ENCODE measurements around the gene CCDC47.
A peak's percentile ranks its signal among the peaks of the same experiment; 100 is the strongest.

Gene CCDC47

GRCh38 chr17:63716426-63716825 is 57.0 kb downstream of the CCDC47 start:
- Mint-ChIP-seq H3K27ac (peak overlapping the region; percentile 58), H3K4me1 (peaks cover 5% of the 10 kb centered on the region), H3K9me3 (no peaks in the 10 kb centered on the region), H3K4me3 (no peak overlapping the region), H3K36me3 (peaks cover 36% of the 10 kb centered on the region)
- DNase-seq (ENCODE audit: low spot score in 2 of 2) (no peak), ATAC-seq (no peak)

GRCh38 chr17:63714550-63715277 is 58.7 kb downstream of the CCDC47 start:
- peak overlapping the region; percentile 17 for H3K27ac Mint-ChIP-seq
- ATAC-seq, result no peak

GRCh38 chr17:63709110-63709509 is 64.3 kb downstream of the CCDC47 start:
- H3K4me1 Mint-ChIP-seq, result peaks cover 41% of the 10 kb centered on the region
- DNase-seq (ENCODE audit: low spot score in 2 of 2), result no peak
- H3K4me3 Mint-ChIP-seq, result no peak overlapping the region
- H3K27ac Mint-ChIP-seq, result peak overlapping the region; percentile 63
- H3K9me3 Mint-ChIP-seq, result no peaks in the 10 kb centered on the region
- H3K36me3 Mint-ChIP-seq, result peaks cover 58% of the 10 kb centered on the region
- no peak for ATAC-seq

More at GRCh38 chr17:63714550-63715277, 58.7 kb downstream of the CCDC47 start:
- peaks cover 5% of the 10 kb centered on the region for H3K4me1 Mint-ChIP-seq
- H3K36me3 Mint-ChIP-seq, result peaks cover 47% of the 10 kb centered on the region
- no peak overlapping the region for H3K4me3 Mint-ChIP-seq
- H3K9me3 Mint-ChIP-seq, result no peaks in the 10 kb centered on the region
- no peak for DNase-seq (ENCODE audit: low spot score in 2 of 2)

GRCh38 chr17:63707151-63707550 is 66.2 kb downstream of the CCDC47 start:
- Mint-ChIP-seq H3K36me3 (peaks cover 58% of the 10 kb centered on the region), H3K27ac (peak overlapping the region; percentile 92), H3K4me3 (peak overlapping the region; percentile 25), H3K9me3 (no peaks in the 10 kb centered on the region), H3K4me1 (peaks cover 61% of the 10 kb centered on the region)
- ATAC-seq (no peak), DNase-seq (ENCODE audit: low spot score in 2 of 2) (no peak)

- Mint-ChIP-seq H3K4me1 (peaks cover 67% of the 10 kb centered on the region), H3K27ac (peak overlapping the region; percentile 92), H3K36me3 (peaks cover 58% of the 10 kb centered on the region), H3K4me3 (peak overlapping the region; percentile 25), H3K9me3 (no peaks in the 10 kb centered on the region)
- ATAC-seq, result no peak
- no peak for DNase-seq (ENCODE audit: low spot score in 2 of 2)
Observed at GRCh38 chr17:63706336-63707082, 66.9 kb downstream of the CCDC47 start.

GRCh38 chr17:63705657-63706056 is 67.7 kb downstream of the CCDC47 start:
- DNase-seq (ENCODE audit: low spot score in 2 of 2) (no peak), ATAC-seq (no peak)
- H3K4me1 Mint-ChIP-seq, result peaks cover 73% of the 10 kb centered on the region
- H3K9me3 Mint-ChIP-seq, result no peaks in the 10 kb centered on the region
- H3K4me3 Mint-ChIP-seq, result peak overlapping the region; percentile 25
- peak overlapping the region; percentile 92 for H3K27ac Mint-ChIP-seq
- peaks cover 64% of the 10 kb centered on the region for H3K36me3 Mint-ChIP-seq

GRCh38 chr17:63704836-63705235 is 68.6 kb downstream of the CCDC47 start:
- no peak for ATAC-seq
- Mint-ChIP-seq H3K27ac (peak overlapping the region; percentile 92), H3K4me3 (no peak overlapping the region), H3K36me3 (peaks cover 57% of the 10 kb centered on the region), H3K9me3 (no peaks in the 10 kb centered on the region), H3K4me1 (peaks cover 73% of the 10 kb centered on the region)
- DNase-seq (ENCODE audit: low spot score in 2 of 2), result no peak

GRCh38 chr17:63704259-63704576 is 69.2 kb downstream of the CCDC47 start:
- H3K27ac Mint-ChIP-seq, result peak overlapping the region; percentile 94
- peak overlapping the region; percentile 86 for H3K4me3 Mint-ChIP-seq
- H3K36me3 Mint-ChIP-seq, result peaks cover 54% of the 10 kb centered on the region
- no peaks in the 10 kb centered on the region for H3K9me3 Mint-ChIP-seq
- DNase-seq (ENCODE audit: low spot score in 2 of 2) (no peak), ATAC-seq (no peak)
- H3K4me1 Mint-ChIP-seq, result peaks cover 68% of the 10 kb centered on the region

GRCh38 chr17:63703556-63704258 is 69.7 kb downstream of the CCDC47 start:
- peaks cover 54% of the 10 kb centered on the region for H3K36me3 Mint-ChIP-seq

GRCh38 chr17:63703029-63703428 is 70.4 kb downstream of the CCDC47 start:
- DNase-seq (ENCODE audit: low spot score in 2 of 2) (no peak), ATAC-seq (no peak)
- H3K36me3 Mint-ChIP-seq, result peaks cover 59% of the 10 kb centered on the region
- H3K27ac Mint-ChIP-seq, result peak overlapping the region; percentile 94
- peaks cover 65% of the 10 kb centered on the region for H3K4me1 Mint-ChIP-seq
- peak overlapping the region; percentile 86 for H3K4me3 Mint-ChIP-seq
- no peaks in the 10 kb centered on the region for H3K9me3 Mint-ChIP-seq

More at GRCh38 chr17:63703556-63704258, 69.7 kb downstream of the CCDC47 start:
- Mint-ChIP-seq H3K4me1 (peaks cover 63% of the 10 kb centered on the region), H3K9me3 (no peaks in the 10 kb centered on the region), H3K27ac (peak overlapping the region; percentile 94), H3K4me3 (peak overlapping the region; percentile 86)
- ATAC-seq (no peak), DNase-seq (ENCODE audit: low spot score in 2 of 2) (no peak)

- Mint-ChIP-seq H3K36me3 (peaks cover 63% of the 10 kb centered on the region), H3K4me1 (peaks cover 69% of the 10 kb centered on the region), H3K9me3 (no peaks in the 10 kb centered on the region), H3K27ac (peak overlapping the region; percentile 94), H3K4me3 (peak overlapping the region; percentile 86)
- no peak for DNase-seq (ENCODE audit: low spot score in 2 of 2)
- no peak for ATAC-seq
Observed at GRCh38 chr17:63702721-63703015, 70.7 kb downstream of the CCDC47 start.

- Mint-ChIP-seq H3K9me3 (no peaks in the 10 kb centered on the region), H3K36me3 (peaks cover 69% of the 10 kb centered on the region), H3K4me1 (peaks cover 70% of the 10 kb centered on the region), H3K4me3 (peak overlapping the region; percentile 86), H3K27ac (peak overlapping the region; percentile 94)
- peak; percentile 47 for ATAC-seq
- peak; percentile 45 to 80 for DNase-seq (ENCODE audit: low spot score in 2 of 2)
Observed at GRCh38 chr17:63701868-63702720, 71.3 kb downstream of the CCDC47 start.

GRCh38 chr17:63701456-63701820 is 72.0 kb downstream of the CCDC47 start:
- Mint-ChIP-seq H3K36me3 (peaks cover 75% of the 10 kb centered on the region), H3K4me1 (peaks cover 70% of the 10 kb centered on the region), H3K9me3 (no peaks in the 10 kb centered on the region), H3K27ac (peak overlapping the region; percentile 94), H3K4me3 (peak overlapping the region; percentile 86)
- no peak for DNase-seq (ENCODE audit: low spot score in 2 of 2)
- ATAC-seq, result no peak

GRCh38 chr17:63700528-63701455 is 72.6 kb downstream of the CCDC47 start:
- DNase-seq (ENCODE audit: low spot score in 2 of 2) (peak; percentile 49 to 84), ATAC-seq (peak; percentile 5)
- H3K4me1 Mint-ChIP-seq, result peaks cover 70% of the 10 kb centered on the region
- peaks cover 82% of the 10 kb centered on the region for H3K36me3 Mint-ChIP-seq
- peak overlapping the region; percentile 94 for H3K27ac Mint-ChIP-seq
- H3K4me3 Mint-ChIP-seq, result peak overlapping the region; percentile 86
- H3K9me3 Mint-ChIP-seq, result no peaks in the 10 kb centered on the region

Data from stimulated activated effector memory CD8-positive, alpha-beta T cell treated with anti-CD3 and anti-CD28 coated beads, Interleukin-12 subunit alpha, Interleukin-12 subunit beta, amount 100 ng/mL, for 72 hours (primary cell).